HCT116 (cell line): ENCODE data around the gene GJD3.

Experiments
- CTCF ChIP-seq, 3 experiments: fragments of 200-600 bp in 1 of 3; sonication (generic) in 1 of 3; IDR thresholded peaks in 2 of 3; conservative IDR thresholded peaks in 1 of 3; 2 replicates each; pipeline ENCODE4 v1.5.1; 2012 to 2017; ENCODE audit warnings: low read depth in 2 of 3, low read length in 2 of 3, antibody characterized with exemption in 1 of 3, borderline replicate concordance in 1 of 3, control low read depth in 1 of 3, mild to moderate bottlenecking in 1 of 3, mixed read lengths in 1 of 3, mixed run types in 1 of 3, moderate library complexity in 1 of 3; ENCODE audit not compliant: insufficient read depth in 1 of 3
- EZH2 ChIP-seq: fragments of 200-600 bp; sonication (generic); IDR thresholded peaks from 2 replicates; pipeline ENCODE4 v1.6.1; 2017; ENCODE audit warnings: antibody characterized with exemption, mixed run types
- POLR2A ChIP-seq: IDR thresholded peaks from 2 replicates; pipeline ENCODE4 v1.7.0; 2011; ENCODE audit warnings: borderline replicate concordance; ENCODE audit not compliant: insufficient read depth, insufficient read length; ENCODE audit errors: extremely low read depth

GRCh38 chr17:40348562-40349476 lies 15.7 kb downstream of the GJD3 start:
- TF ChIP-seq CTCF (IDR thresholded peaks at IDR 0.05 in 2 of 3, conservative IDR thresholded peaks at IDR 0.05 in 1 of 3; ENCODE audit: borderline replicate concordance in 1 of 3, insufficient read depth in 1 of 3, low read depth in 2 of 3, low read length in 2 of 3) (no peak), POLR2A (no peak), EZH2 (no peak)
